GM18858 (cell line): ENCODE data around the gene ATP8B1.

Experiments used
- ATAC-seq: cut with Tn5 transposase; IDR thresholded peaks from one replicate; pipeline ENCODE4 v1.9.1; 2021; ENCODE audit not compliant: unreplicated experiment

The ATP8B1 gene

GRCh38 chr18:57819671-57820460, 16.8 kb upstream of the ATP8B1 start:
- no peak for ATAC-seq

GRCh38 chr18:57819119-57819518, 16.0 kb upstream of the ATP8B1 start:
- no peak for ATAC-seq

DNA sequence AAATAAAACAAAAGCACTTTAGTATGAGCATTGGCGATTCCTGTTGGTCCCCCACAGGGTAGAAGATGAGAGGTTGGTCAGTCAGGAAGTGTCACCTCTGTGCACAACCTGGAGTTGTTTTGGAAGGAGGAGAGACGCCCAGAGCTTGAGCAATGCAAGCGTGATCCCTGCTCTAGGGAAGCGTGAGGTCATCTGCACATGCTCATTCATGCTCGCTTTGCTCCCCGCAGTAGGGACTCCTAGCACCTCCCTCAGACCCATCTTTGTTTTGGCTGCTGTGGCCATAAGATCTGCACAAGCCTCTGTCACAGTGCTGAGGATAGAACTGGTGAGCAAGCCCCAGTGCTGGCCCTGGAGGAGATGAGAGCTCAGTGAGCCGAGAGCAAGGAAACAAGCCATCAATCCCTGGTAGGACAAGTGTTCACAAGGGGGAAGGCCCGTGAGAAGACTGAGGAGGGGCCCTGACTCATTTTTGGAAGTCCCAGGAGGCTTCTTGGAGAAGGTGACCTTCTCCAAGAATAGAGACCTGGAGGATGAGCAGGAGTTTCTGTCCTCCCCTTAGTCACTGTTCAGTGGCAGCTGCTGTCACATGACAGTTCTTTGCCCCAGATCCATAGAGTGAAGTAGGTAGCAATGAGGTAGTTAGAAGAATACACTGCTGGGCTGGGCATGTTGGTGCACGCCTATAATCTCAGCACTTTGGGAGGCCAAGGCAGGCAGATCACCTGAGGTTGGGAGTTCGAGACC, 13.3 kb upstream of the ATP8B1 start:
- no peak for ATAC-seq

- ATAC-seq: no peak
These were observed 11.4 kb upstream of the ATP8B1 start for GRCh38 chr18:57814555-57814954.

- no peak for ATAC-seq
These were observed 10.1 kb upstream of the ATP8B1 start for GRCh38 chr18:57813245-57813644.

DNA sequence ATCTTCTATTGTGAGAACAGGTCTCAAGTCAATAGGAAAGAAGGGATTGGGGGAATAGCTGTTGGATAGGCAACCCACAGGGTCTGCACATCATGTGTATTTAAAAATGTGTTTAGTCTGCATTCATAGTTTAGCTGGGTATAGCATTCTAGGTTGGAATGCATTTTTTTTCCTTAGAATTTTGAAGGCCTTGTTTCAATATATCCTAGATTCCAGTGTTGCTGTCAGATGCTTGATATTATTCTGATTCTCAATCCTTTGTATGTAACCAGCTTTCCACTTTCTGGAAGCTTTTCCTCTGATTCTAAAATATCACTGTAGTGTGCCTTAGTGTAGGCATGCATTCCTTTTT, 9.0 kb upstream of the ATP8B1 start:
- no peak for ATAC-seq

- ATAC-seq: no peak
These were observed 8.5 kb upstream of the ATP8B1 start for GRCh38 chr18:57811477-57812125.

DNA sequence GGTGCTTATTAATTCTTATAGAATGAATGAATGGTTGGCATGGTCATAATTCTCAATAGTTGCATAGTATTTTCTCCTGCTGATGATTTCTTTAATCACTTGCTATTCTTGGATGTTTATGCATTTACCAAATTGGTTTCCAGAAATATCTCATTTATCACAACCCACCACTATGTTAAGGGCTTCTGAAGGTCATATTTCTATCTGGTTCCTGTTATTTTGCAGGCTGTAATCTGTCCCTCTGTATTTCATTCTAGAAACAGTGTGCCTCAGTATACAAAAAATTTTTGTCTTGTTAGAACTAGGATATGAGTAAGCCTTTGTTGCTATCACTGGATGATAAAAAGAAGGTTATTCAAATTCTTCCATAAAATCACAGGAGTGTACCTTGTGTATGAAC, 6.1 kb upstream of the ATP8B1 start:
- ATAC-seq: no peak

- ATAC-seq: no peak
These were observed 4.4 kb upstream of the ATP8B1 start for GRCh38 chr18:57807336-57808117.

DNA sequence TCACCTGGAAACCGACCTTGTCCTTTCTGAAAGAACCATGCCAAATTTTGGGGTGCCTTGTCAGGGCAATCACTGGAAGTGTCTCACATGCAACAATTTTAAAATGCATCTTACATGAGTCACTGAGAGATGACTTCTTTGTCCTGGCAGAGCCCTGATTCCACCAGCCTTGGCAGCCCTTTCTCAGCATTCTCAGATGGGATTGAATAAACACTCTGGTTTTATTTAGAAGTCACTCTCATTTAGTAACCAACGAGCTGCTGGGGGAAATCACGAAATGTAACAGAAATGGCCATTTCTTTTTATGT, 3.8 kb upstream of the ATP8B1 start:
- no peak for ATAC-seq

DNA sequence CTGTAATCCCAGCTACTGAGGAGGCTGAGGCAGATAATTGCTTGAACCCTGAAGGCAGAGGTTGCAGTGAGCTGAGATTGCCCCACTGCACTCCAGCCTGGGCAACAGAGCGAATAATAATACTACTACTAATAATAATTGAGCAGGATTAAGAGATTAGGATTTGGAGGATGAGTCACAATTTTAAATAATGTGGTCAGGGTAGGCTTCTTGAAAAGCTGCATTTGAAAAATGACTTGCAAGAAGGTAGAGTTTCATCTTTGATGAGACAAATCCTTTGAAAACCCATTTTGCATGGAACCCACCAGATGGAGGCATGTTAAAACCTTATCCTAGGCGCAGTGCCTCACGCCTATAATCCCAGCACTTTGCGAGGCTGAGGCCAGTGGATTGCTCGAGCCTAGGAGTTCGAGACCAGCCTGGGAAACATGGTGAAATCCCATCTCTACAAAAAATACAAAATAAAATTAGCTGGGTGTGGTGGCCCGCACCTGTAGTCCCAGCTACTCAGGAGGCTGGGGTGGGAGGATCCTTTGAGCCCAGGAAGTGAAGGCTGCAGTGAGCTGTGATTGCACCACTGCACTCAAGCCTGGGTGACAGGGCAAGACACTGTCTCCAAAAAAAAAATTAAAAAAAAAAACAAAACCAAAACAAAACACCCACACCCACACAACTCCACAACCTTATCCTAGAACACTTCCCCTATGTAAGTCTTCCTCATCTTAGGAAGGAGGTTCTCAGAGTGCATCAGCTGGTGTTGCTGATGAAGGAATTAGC, 3.3 kb upstream of the ATP8B1 start:
- no peak for ATAC-seq

DNA sequence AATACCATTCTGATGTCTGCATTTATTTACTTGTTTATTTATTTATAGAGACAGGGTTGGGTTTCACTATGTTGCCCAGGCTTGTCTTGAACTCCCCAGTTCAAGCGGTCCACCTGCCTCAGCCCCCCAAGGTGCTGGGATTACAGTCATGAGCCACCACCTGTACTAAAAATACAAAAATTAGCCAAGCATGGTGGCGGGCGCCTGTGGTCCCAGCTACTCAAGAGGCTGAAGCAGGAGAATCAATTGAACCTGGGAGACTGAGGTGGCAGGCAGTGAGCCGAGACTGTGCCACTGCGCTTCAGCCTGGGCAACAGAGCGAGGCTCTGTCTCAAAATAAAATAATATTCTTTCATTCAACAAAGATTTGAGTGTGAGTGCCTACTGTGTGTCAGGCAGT, 2.0 kb upstream of the ATP8B1 start:
- no peak for ATAC-seq

- no peak for ATAC-seq
These were observed 1.4 kb upstream of the ATP8B1 start for GRCh38 chr18:57804557-57804956.

DNA sequence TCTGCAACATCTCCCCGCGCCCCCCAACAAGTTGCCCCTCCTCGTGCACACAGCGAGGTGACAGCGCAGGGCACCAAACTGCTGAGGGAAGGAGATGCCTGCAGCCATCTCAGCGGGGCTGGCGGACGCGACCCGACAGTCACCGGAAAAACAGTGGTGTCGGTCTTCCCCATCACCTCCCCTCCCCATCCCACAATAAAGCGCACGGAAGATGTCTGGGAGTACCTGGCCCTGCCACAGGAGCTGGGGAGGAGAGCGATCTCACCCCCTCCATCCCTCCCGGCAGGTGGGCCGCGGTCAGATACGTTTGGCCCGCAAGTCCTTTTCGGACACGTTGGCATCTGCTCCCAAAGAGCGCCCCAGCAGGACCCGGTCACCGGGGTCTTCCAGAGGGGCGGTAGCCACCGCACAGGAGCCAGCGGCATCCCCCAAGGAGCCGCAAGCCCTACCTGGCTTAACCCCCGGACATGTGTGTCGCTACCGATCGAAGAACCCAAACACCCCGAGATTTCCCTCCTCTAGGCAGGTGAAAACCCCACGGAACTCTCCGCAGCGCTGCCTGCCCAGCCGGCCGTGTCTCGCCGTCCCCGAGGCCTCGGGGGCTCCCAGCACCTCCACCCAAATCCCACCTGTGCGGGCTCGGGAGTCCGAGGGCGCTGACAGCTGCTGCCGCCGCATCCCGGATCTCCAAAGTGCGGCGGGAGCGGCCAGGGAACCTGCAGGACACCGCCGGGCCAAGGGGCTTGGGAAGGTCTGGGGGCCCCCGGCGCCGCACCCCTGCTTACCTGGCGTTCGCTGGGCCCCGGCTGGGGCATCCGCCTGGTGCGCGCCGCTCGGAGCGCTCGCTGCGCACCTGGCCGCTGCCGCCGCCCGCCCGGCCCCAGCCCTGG, 657 bp downstream of the ATP8B1 start:
- ATAC-seq: no peak

DNA sequence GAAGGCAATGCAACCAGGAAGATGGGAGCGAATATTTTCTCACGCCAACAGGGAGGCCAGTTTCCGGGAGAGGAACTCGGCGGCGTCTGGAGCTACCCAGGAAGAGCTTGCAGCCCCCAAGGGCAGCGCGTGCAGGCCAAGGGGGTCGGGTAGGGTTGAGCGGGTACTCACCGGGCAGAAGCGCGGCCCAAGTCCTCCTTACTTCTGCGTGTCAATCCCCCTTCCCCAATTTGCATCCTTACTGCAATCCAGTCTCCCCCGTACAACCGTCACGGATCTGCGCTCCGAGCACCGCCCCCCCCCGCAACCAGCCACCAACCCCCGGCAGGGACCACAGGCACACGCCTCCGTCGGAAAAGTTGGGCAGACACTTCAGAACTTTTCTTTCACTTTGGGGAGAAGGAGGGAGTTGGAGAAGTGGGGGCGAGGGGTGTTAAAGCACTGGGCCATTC, 1.3 kb downstream of the ATP8B1 start:
- ATAC-seq: no peak

- no peak for ATAC-seq
These were observed 1.8 kb downstream of the ATP8B1 start for GRCh38 chr18:57801325-57801724.

GRCh38 chr18:57798713-57799373, 4.3 kb downstream of the ATP8B1 start:
- no peak for ATAC-seq

GRCh38 chr18:57797209-57797651, 5.9 kb downstream of the ATP8B1 start:
- ATAC-seq: no peak
